GDM1 (cell line): Measurements from ENCODE around the gene ABO.
"Not testable (repeated sequence)": the region's sequence is repeated elsewhere in the genome, so short reads cannot be mapped to it uniquely, and the experiment has no call there.

Experiments
- DNase-seq: peaks from one replicate; lab custom pipeline; 2025; lab: John Stamatoyannopoulos, UW

Gene ABO

GRCh38 chr9:133290751-133291302, 15.8 kb upstream of the ABO start:
- no peak for DNase-seq

- no peak for DNase-seq
Observed at GRCh38 chr9:133286523-133286922, 11.5 kb upstream of the ABO start.

GRCh38 chr9:133285252-133285775, 10.3 kb upstream of the ABO start:
- DNase-seq, result no peak

- DNase-seq, result no peak
Observed at GRCh38 chr9:133284362-133284761, 9.4 kb upstream of the ABO start.

GRCh38 chr9:133283255-133284032, 8.4 kb upstream of the ABO start:
- DNase-seq, result not testable (repeated sequence)

GRCh38 chr9:133282464-133283238, 7.7 kb upstream of the ABO start:
- no peak for DNase-seq

GRCh38 chr9:133280392-133280791, 5.4 kb upstream of the ABO start:
- no peak for DNase-seq

- no peak for DNase-seq
Observed at GRCh38 chr9:133278161-133279114, 3.4 kb upstream of the ABO start.

- no peak for DNase-seq
Observed at GRCh38 chr9:133277467-133277866, 2.5 kb upstream of the ABO start.

- no peak for DNase-seq
Observed at GRCh38 chr9:133276923-133277322, 1.9 kb upstream of the ABO start.

- no peak for DNase-seq
Observed at GRCh38 chr9:133276001-133276884, 1.2 kb upstream of the ABO start.

- no peak for DNase-seq
Observed at GRCh38 chr9:133274236-133275104, 531 bp downstream of the ABO start.

- DNase-seq, result no peak
Observed at GRCh38 chr9:133273819-133274218, 1.2 kb downstream of the ABO start.

- no peak for DNase-seq
Observed at GRCh38 chr9:133273098-133273497, 1.9 kb downstream of the ABO start.

GRCh38 chr9:133269537-133270362, 5.3 kb downstream of the ABO start:
- DNase-seq, result no peak

- not testable (repeated sequence) for DNase-seq
Observed at GRCh38 chr9:133269136-133269535, 5.9 kb downstream of the ABO start.

- DNase-seq, result no peak
Observed at GRCh38 chr9:133268335-133269056, 6.5 kb downstream of the ABO start.

- no peak for DNase-seq
Observed at GRCh38 chr9:133264235-133264764, 10.7 kb downstream of the ABO start.
